GM23338 (cell line): ENCODE data around the gene TNS3.

ENCODE experiments used
- CREB1 ChIP-seq: fragments of 250-450 bp; sonication (Bioruptor Pico); IDR thresholded peaks from 2 replicates; pipeline ENCODE4 v1.5.0; 2020; ENCODE audit warnings: low read depth, mild to moderate bottlenecking, moderate library complexity
- EZH2 ChIP-seq: fragments of 200-600 bp; sonication (generic); IDR thresholded peaks from one replicate; pipeline ENCODE4 v1.8.0; 2017; ENCODE audit warnings: antibody characterized with exemption, mild to moderate bottlenecking, low read depth; ENCODE audit not compliant: unreplicated experiment
- EZH2phosphoT487 ChIP-seq: fragments of 200-600 bp; sonication (generic); IDR thresholded peaks from one replicate; pipeline ENCODE4 v1.8.1; 2018; ENCODE audit warnings: antibody characterized with exemption; ENCODE audit not compliant: unreplicated experiment
- POLR2AphosphoS5 ChIP-seq: IDR thresholded peaks from 2 replicates; pipeline ENCODE4 v1.6.1; 2016; ENCODE audit warnings: antibody characterized with exemption, low read depth
- ZNF331 ChIP-seq: fragments of 250-450 bp; sonication (Bioruptor Pico); IDR thresholded peaks from 2 replicates; pipeline ENCODE4 v1.5.0; 2020; ENCODE audit warnings: low read depth, mild to moderate bottlenecking, moderate library complexity
- TF ChIP-seq, protein P1 (sequence below), 2 experiments: fragments of 200-600 bp in 1 of 2; sonication (generic) in 1 of 2; conservative IDR thresholded peaks; 2 replicates each; pipeline versions ENCODE4 v1.5.1 to v1.6.1; 2016 to 2017; ENCODE audit warnings: antibody characterized with exemption in 2 of 2, low read depth in 2 of 2, mild to moderate bottlenecking in 2 of 2, moderate library complexity in 1 of 2
- TF ChIP-seq, protein P2 (sequence below): fragments of 250-450 bp; sonication (Bioruptor Pico); IDR thresholded peaks from 2 replicates; pipeline ENCODE4 v1.5.0; 2020; ENCODE audit warnings: mild to moderate bottlenecking, moderate library complexity
- TF ChIP-seq, protein P3 (sequence below): IDR thresholded peaks from 2 replicates; pipeline ENCODE4 v1.6.1; 2016; ENCODE audit warnings: antibody characterized with exemption
- TF ChIP-seq, protein P4 (sequence below): IDR thresholded peaks from one replicate; pipeline ENCODE4 v1.6.1; 2018; ENCODE audit warnings: antibody characterized with exemption; ENCODE audit not compliant: unreplicated experiment

DNA sequence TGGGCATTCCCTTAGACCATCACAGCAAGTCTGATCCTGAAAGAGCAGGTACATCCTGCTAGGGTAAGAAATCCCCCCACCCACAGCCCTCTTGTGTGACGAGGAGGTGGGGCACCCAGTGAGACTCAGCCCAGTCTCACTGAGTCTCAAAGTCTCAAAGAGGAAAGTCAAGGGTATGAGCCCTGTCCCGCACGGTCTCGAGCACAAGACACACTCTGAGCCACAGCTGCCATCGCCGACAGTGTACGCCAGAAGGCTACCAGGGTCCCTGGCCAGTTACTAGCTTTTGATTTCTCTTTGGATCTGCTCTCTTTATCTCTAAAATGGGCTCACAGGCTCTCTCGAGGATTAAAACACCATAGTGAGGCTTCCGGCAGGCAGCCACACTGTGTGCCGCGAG lies 190.2 kb downstream of the TNS3 start:
- TF ChIP-seq POLR2AphosphoS5 (no peak), CREB1 (CRISPR knock-in tag) (no peak), EZH2 (no peak), EZH2phosphoT487 (no peak), ZNF331 (CRISPR knock-in tag) (no peak)
- TF ChIP-seq, protein P1, sequence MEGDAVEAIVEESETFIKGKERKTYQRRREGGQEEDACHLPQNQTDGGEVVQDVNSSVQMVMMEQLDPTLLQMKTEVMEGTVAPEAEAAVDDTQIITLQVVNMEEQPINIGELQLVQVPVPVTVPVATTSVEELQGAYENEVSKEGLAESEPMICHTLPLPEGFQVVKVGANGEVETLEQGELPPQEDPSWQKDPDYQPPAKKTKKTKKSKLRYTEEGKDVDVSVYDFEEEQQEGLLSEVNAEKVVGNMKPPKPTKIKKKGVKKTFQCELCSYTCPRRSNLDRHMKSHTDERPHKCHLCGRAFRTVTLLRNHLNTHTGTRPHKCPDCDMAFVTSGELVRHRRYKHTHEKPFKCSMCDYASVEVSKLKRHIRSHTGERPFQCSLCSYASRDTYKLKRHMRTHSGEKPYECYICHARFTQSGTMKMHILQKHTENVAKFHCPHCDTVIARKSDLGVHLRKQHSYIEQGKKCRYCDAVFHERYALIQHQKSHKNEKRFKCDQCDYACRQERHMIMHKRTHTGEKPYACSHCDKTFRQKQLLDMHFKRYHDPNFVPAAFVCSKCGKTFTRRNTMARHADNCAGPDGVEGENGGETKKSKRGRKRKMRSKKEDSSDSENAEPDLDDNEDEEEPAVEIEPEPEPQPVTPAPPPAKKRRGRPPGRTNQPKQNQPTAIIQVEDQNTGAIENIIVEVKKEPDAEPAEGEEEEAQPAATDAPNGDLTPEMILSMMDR (conservative IDR thresholded peaks at IDR 0.05; ENCODE audit: low read depth in 2 of 2), result no peak
- TF ChIP-seq, protein P2, sequence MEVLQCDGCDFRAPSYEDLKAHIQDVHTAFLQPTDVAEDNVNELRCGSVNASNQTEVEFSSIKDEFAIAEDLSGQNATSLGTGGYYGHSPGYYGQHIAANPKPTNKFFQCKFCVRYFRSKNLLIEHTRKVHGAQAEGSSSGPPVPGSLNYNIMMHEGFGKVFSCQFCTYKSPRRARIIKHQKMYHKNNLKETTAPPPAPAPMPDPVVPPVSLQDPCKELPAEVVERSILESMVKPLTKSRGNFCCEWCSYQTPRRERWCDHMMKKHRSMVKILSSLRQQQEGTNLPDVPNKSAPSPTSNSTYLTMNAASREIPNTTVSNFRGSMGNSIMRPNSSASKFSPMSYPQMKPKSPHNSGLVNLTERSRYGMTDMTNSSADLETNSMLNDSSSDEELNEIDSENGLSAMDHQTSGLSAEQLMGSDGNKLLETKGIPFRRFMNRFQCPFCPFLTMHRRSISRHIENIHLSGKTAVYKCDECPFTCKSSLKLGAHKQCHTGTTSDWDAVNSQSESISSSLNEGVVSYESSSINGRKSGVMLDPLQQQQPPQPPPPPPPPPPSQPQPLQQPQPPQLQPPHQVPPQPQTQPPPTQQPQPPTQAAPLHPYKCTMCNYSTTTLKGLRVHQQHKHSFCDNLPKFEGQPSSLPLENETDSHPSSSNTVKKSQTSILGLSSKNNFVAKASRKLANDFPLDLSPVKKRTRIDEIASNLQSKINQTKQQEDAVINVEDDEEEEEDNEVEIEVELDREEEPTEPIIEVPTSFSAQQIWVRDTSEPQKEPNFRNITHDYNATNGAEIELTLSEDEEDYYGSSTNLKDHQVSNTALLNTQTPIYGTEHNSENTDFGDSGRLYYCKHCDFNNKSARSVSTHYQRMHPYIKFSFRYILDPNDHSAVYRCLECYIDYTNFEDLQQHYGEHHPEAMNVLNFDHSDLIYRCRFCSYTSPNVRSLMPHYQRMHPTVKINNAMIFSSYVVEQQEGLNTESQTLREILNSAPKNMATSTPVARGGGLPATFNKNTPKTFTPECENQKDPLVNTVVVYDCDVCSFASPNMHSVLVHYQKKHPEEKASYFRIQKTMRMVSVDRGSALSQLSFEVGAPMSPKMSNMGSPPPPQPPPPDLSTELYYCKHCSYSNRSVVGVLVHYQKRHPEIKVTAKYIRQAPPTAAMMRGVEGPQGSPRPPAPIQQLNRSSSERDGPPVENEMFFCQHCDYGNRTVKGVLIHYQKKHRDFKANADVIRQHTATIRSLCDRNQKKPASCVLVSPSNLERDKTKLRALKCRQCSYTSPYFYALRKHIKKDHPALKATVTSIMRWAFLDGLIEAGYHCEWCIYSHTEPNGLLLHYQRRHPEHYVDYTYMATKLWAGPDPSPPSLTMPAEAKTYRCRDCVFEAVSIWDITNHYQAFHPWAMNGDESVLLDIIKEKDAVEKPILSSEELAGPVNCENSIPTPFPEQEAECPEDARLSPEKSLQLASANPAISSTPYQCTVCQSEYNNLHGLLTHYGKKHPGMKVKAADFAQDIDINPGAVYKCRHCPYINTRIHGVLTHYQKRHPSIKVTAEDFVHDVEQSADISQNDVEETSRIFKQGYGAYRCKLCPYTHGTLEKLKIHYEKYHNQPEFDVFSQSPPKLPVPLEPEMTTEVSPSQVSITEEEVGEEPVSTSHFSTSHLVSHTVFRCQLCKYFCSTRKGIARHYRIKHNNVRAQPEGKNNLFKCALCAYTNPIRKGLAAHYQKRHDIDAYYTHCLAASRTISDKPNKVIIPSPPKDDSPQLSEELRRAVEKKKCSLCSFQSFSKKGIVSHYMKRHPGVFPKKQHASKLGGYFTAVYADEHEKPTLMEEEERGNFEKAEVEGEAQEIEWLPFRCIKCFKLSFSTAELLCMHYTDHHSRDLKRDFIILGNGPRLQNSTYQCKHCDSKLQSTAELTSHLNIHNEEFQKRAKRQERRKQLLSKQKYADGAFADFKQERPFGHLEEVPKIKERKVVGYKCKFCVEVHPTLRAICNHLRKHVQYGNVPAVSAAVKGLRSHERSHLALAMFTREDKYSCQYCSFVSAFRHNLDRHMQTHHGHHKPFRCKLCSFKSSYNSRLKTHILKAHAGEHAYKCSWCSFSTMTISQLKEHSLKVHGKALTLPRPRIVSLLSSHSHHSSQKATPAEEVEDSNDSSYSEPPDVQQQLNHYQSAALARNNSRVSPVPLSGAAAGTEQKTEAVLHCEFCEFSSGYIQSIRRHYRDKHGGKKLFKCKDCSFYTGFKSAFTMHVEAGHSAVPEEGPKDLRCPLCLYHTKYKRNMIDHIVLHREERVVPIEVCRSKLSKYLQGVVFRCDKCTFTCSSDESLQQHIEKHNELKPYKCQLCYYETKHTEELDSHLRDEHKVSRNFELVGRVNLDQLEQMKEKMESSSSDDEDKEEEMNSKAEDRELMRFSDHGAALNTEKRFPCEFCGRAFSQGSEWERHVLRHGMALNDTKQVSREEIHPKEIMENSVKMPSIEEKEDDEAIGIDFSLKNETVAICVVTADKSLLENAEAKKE (CRISPR knock-in tag), result no peak
- TF ChIP-seq, protein P3, sequence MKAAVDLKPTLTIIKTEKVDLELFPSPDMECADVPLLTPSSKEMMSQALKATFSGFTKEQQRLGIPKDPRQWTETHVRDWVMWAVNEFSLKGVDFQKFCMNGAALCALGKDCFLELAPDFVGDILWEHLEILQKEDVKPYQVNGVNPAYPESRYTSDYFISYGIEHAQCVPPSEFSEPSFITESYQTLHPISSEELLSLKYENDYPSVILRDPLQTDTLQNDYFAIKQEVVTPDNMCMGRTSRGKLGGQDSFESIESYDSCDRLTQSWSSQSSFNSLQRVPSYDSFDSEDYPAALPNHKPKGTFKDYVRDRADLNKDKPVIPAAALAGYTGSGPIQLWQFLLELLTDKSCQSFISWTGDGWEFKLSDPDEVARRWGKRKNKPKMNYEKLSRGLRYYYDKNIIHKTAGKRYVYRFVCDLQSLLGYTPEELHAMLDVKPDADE, result no peak
- TF ChIP-seq, protein P4, sequence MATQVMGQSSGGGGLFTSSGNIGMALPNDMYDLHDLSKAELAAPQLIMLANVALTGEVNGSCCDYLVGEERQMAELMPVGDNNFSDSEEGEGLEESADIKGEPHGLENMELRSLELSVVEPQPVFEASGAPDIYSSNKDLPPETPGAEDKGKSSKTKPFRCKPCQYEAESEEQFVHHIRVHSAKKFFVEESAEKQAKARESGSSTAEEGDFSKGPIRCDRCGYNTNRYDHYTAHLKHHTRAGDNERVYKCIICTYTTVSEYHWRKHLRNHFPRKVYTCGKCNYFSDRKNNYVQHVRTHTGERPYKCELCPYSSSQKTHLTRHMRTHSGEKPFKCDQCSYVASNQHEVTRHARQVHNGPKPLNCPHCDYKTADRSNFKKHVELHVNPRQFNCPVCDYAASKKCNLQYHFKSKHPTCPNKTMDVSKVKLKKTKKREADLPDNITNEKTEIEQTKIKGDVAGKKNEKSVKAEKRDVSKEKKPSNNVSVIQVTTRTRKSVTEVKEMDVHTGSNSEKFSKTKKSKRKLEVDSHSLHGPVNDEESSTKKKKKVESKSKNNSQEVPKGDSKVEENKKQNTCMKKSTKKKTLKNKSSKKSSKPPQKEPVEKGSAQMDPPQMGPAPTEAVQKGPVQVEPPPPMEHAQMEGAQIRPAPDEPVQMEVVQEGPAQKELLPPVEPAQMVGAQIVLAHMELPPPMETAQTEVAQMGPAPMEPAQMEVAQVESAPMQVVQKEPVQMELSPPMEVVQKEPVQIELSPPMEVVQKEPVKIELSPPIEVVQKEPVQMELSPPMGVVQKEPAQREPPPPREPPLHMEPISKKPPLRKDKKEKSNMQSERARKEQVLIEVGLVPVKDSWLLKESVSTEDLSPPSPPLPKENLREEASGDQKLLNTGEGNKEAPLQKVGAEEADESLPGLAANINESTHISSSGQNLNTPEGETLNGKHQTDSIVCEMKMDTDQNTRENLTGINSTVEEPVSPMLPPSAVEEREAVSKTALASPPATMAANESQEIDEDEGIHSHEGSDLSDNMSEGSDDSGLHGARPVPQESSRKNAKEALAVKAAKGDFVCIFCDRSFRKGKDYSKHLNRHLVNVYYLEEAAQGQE, result no peak
